Measurements from ENCODE around the gene CA12. TPM values are rescaled to one million over a fixed set of nuclear protein-coding genes. Genes with fewer than 3 reads are reported as not detected.

The CA12 gene
- total and polyA plus RNA-seq, 4 donors: 0.07 to 5.1 (median 1.5) TPM

- H3K27ac ChIP-seq (ENCODE audit: low read depth in 1 of 2, low read length in 2 of 2): no peak overlapping the region
- DNase-seq (ENCODE audit: low spot score): no peak
- 94% methylated on average over 2 of the region's 2 CpGs for WGBS
- H3K9ac ChIP-seq (ENCODE audit: low read depth in 1 of 2, low read length in 2 of 2): no peak overlapping the region
- H3K9me3 ChIP-seq (ENCODE audit: control insufficient read depth in 4 of 4, low read length in 3 of 4): no peaks in the 10 kb centered on the region
- H3K4me1 ChIP-seq (ENCODE audit: control insufficient read depth in 4 of 4, insufficient read depth in 4 of 4, low read length in 3 of 4): no peaks in the 10 kb centered on the region
- no peak overlapping the region for H3K4me3 ChIP-seq (ENCODE audit: low read depth in 1 of 3, low read length in 3 of 3)
- H3K36me3 ChIP-seq (ENCODE audit: control insufficient read depth in 4 of 4, insufficient read depth in 3 of 4, low read depth in 1 of 4, low read length in 3 of 4): no peaks in the 10 kb centered on the region
- H3K27me3 ChIP-seq (ENCODE audit: control insufficient read depth in 4 of 4, insufficient read depth in 4 of 4, low read length in 3 of 4): no peaks in the 10 kb centered on the region
- TF ChIP-seq JUND (IDR thresholded peaks at IDR 0.05): no peak
- TF ChIP-seq NR2F2 (IDR thresholded peaks at IDR 0.05): no peak
- no peak for TF ChIP-seq ZBTB33 (IDR thresholded peaks at IDR 0.05)
- TF ChIP-seq SP1 (IDR thresholded peaks at IDR 0.05): no peak
- TF ChIP-seq EGR1 (IDR thresholded peaks at IDR 0.05; ENCODE audit: low read depth in 2 of 2): no peak
- TF ChIP-seq YY1 (IDR thresholded peaks at IDR 0.05): no peak
- no peak for TF ChIP-seq FOXA1 (IDR thresholded peaks at IDR 0.05)
- TF ChIP-seq HNF4G (IDR thresholded peaks at IDR 0.05): no peak
- TF ChIP-seq GABPA (IDR thresholded peaks at IDR 0.05 in 1 of 2, conservative IDR thresholded peaks at IDR 0.05 in 1 of 2): no peak
- no peak for TF ChIP-seq RXRA (IDR thresholded peaks at IDR 0.05)
- no peak for TF ChIP-seq FOXA2 (IDR thresholded peaks at IDR 0.05)
- no peak for TF ChIP-seq REST (IDR thresholded peaks at IDR 0.05)
- TF ChIP-seq RAD21 (IDR thresholded peaks at IDR 0.05): no peak
- TF ChIP-seq HNF4A (conservative IDR thresholded peaks at IDR 0.05): no peak
- TF ChIP-seq ATF3 (IDR thresholded peaks at IDR 0.05): no peak
- TF ChIP-seq TAF1 (conservative IDR thresholded peaks at IDR 0.05): no peak
- TF ChIP-seq MAX (IDR thresholded peaks at IDR 0.05): no peak
These were observed 43.9 kb upstream of the CA12 start for GRCh38 chr15:63425426-63425985.

- Histone ChIP-seq H3K9ac (ENCODE audit: low read depth in 1 of 2, low read length in 2 of 2) (no peak overlapping the region), H3K9me3 (ENCODE audit: control insufficient read depth in 4 of 4, low read length in 3 of 4) (no peaks in the 10 kb centered on the region), H3K4me3 (ENCODE audit: low read depth in 1 of 3, low read length in 3 of 3) (no peak overlapping the region), H3K27ac (ENCODE audit: low read depth in 1 of 2, low read length in 2 of 2) (no peak overlapping the region), H3K27me3 (ENCODE audit: control insufficient read depth in 4 of 4, insufficient read depth in 4 of 4, low read length in 3 of 4) (no peaks in the 10 kb centered on the region), H3K36me3 (ENCODE audit: control insufficient read depth in 4 of 4, insufficient read depth in 3 of 4, low read depth in 1 of 4, low read length in 3 of 4) (no peaks in the 10 kb centered on the region), H3K4me1 (ENCODE audit: control insufficient read depth in 4 of 4, insufficient read depth in 4 of 4, low read length in 3 of 4) (no peaks in the 10 kb centered on the region)
- no peak for DNase-seq (ENCODE audit: low spot score)
- TF ChIP-seq MAX (IDR thresholded peaks at IDR 0.05) (no peak), JUND (IDR thresholded peaks at IDR 0.05) (no peak)
- 92% methylated on average over 10 of the region's 10 CpGs for WGBS
These were observed 41.4 kb upstream of the CA12 start for GRCh38 chr15:63422891-63423590.
